H1 (cell line): Measurements from ENCODE around the gene BCL2. TPM values are rescaled to one million over a fixed set of nuclear protein-coding genes. Genes with fewer than 3 reads are reported as not detected.

Experiments
- CTCF ChIA-PET: fragments of 300-600 bp; sonication (Branson Sonifier 250); formaldehyde crosslinking; loops from one replicate; lab custom pipeline; 2021; ENCODE audit not compliant: partially characterized antibody; lab: Charles Lee
- POLR2A ChIA-PET: fragments of 300-600 bp; sonication (Branson Sonifier 250); formaldehyde crosslinking; loops from one replicate; lab custom pipeline; 2021; ENCODE audit warnings: inconsistent platforms; ENCODE audit not compliant: partially characterized antibody; lab: Charles Lee
- DNase-seq, 2 experiments: peaks; one replicate each; pipeline versions ENCODE4 v3.0.0 to v3.0.0-alpha.2; 2010 to 2022; ENCODE audit warnings: low spot score in 2 of 2, low read depth in 1 of 2, mixed read lengths in 1 of 2
- FAIRE-seq: peaks from 2 replicates; lab custom pipeline; 2011; peaks lifted over from hg19 to GRCh38; lab: Jason Lieb, UNC
- H2AFZ ChIP-seq: 2 replicates; pipeline ENCODE4 v1.8.1; 2012; ENCODE audit warnings: low read length, inconsistent platforms
- H2AK5ac ChIP-seq: 2 replicates; pipeline ENCODE4 v1.6.1; 2013; ENCODE audit warnings: low read depth, low read length
- H2BK120ac ChIP-seq: replicated peaks from 2 replicates; pipeline ENCODE3; 2013; ENCODE audit warnings: low read depth, low read length, inconsistent platforms
- H2BK12ac ChIP-seq: 2 replicates; pipeline ENCODE4 v1.6.1; 2013; ENCODE audit warnings: low read depth, low read length
- H2BK15ac ChIP-seq: 2 replicates; pipeline ENCODE4 v1.6.1; 2013; ENCODE audit warnings: low read length
- H2BK20ac ChIP-seq: 2 replicates; pipeline ENCODE4 v1.6.1; 2013; ENCODE audit warnings: low read length
- H2BK5ac ChIP-seq: 2 replicates; pipeline ENCODE4 v1.6.1; 2013; ENCODE audit warnings: low read depth, low read length
- H3K14ac ChIP-seq: 2 replicates; pipeline ENCODE4 v1.6.1; 2013; ENCODE audit warnings: inconsistent platforms; ENCODE audit not compliant: insufficient read length
- H3K18ac ChIP-seq: 2 replicates; pipeline ENCODE4 v1.6.1; 2013; ENCODE audit warnings: low read length; ENCODE audit errors: extremely low read depth
- H3K23ac ChIP-seq: 2 replicates; pipeline ENCODE4 v1.6.1; 2013; ENCODE audit warnings: inconsistent platforms; ENCODE audit not compliant: insufficient read length
- H3K23me2 ChIP-seq: 2 replicates; pipeline ENCODE4 v1.6.1; 2013; ENCODE audit warnings: low read depth, low read length
- H3K27ac ChIP-seq: 2 replicates; pipeline ENCODE4 v1.6.1; 2011; ENCODE audit warnings: low read depth, low read length, inconsistent platforms
- H3K27me3 ChIP-seq, 4 experiments: replicated peaks in 1 of 4; 1 replicate in 1 of 4; 2 replicates in 3 of 4; pipeline versions ENCODE4 v1.6.1 to v1.8.1; 2011 to 2013; ENCODE audit warnings: low read length in 3 of 4, mild to moderate bottlenecking in 3 of 4, inconsistent platforms in 2 of 4, mixed read lengths in 2 of 4, moderate library complexity in 1 of 4; ENCODE audit not compliant: control insufficient read depth in 3 of 4, insufficient read depth in 3 of 4; ENCODE audit errors: extremely low read depth in 1 of 4
- H3K36me3 ChIP-seq, 4 experiments: 2 replicates each; pipeline versions ENCODE4 v1.6.1 to v1.8.1; 2011 to 2013; ENCODE audit warnings: mild to moderate bottlenecking in 4 of 4, low read length in 3 of 4, moderate library complexity in 2 of 4, control low read depth in 1 of 4, inconsistent platforms in 1 of 4; ENCODE audit not compliant: insufficient read depth in 4 of 4, control insufficient read depth in 2 of 4
- H3K4ac ChIP-seq: replicated peaks from 2 replicates; pipeline ENCODE3; 2013; ENCODE audit warnings: low read length, low read depth, mixed read lengths, inconsistent platforms; ENCODE audit not compliant: insufficient read length
- H3K4me1 ChIP-seq, 4 experiments: replicated peaks in 1 of 4; 1 replicate in 1 of 4; 2 replicates in 3 of 4; pipeline versions ENCODE4 v1.6.1 to v1.8.1; 2011 to 2013; ENCODE audit warnings: low read length in 3 of 4, inconsistent platforms in 2 of 4, mixed read lengths in 1 of 4; ENCODE audit not compliant: insufficient read depth in 4 of 4, control insufficient read depth in 3 of 4
- H3K4me2 ChIP-seq, 2 experiments: 2 replicates each; pipeline versions ENCODE4 v1.6.1 to v1.8.1; 2011 to 2013; ENCODE audit warnings: low read depth in 2 of 2, low read length in 2 of 2, control low read depth in 1 of 2, inconsistent platforms in 1 of 2, mild to moderate bottlenecking in 1 of 2; ENCODE audit not compliant: insufficient read depth in 1 of 2
- H3K4me3 ChIP-seq, 4 experiments: fragments of 200-600, 300-600 bp in 1 of 4; sonication (generic), shearing (Covaris generic), sonication (Bioruptor Twin) in 1 of 4; 2 replicates each; pipeline versions ENCODE4 v1.5.1 to v1.8.1; 2011 to 2016; ENCODE audit warnings: low read length in 4 of 4, low read depth in 3 of 4, control low read depth in 2 of 4, inconsistent platforms in 2 of 4, mild to moderate bottlenecking in 2 of 4, mixed read lengths in 1 of 4, moderate library complexity in 1 of 4; ENCODE audit not compliant: insufficient read depth in 2 of 4; ENCODE audit errors: extremely low read depth in 1 of 4
- H3K56ac ChIP-seq: replicated peaks from 2 replicates; pipeline ENCODE3; 2013; ENCODE audit warnings: low read depth, mild to moderate bottlenecking, mixed read lengths, low read length, inconsistent platforms; ENCODE audit not compliant: insufficient read length
- H3K79me1 ChIP-seq: 2 replicates; pipeline ENCODE4 v1.6.1; 2013; ENCODE audit warnings: low read depth, low read length, control low read depth
- H3K79me2 ChIP-seq, 2 experiments: 2 replicates each; pipeline versions ENCODE4 v1.6.1 to v1.8.1; 2012 to 2013; ENCODE audit warnings: low read length in 2 of 2, mild to moderate bottlenecking in 2 of 2, inconsistent platforms in 1 of 2; ENCODE audit not compliant: insufficient read depth in 2 of 2, control insufficient read depth in 1 of 2
- H3K9ac ChIP-seq, 4 experiments: replicated peaks in 1 of 4; 1 replicate in 1 of 4; 2 replicates in 3 of 4; pipeline versions ENCODE4 v1.6.1 to v1.8.1; 2011 to 2013; ENCODE audit warnings: low read depth in 3 of 4, low read length in 3 of 4, control low read depth in 2 of 4, mild to moderate bottlenecking in 2 of 4, moderate library complexity in 2 of 4, inconsistent platforms in 1 of 4; ENCODE audit errors: extremely low read depth in 1 of 4
- H3K9me3 ChIP-seq, 2 experiments: 2 replicates each; pipeline versions ENCODE4 v1.6.1 to v1.8.1; 2012 to 2013; ENCODE audit warnings: mild to moderate bottlenecking in 2 of 2, moderate library complexity in 2 of 2, control low read depth in 1 of 2, inconsistent platforms in 1 of 2, low read depth in 1 of 2, low read length in 1 of 2, mixed read lengths in 1 of 2; ENCODE audit not compliant: insufficient read depth in 2 of 2
- H4K20me1 ChIP-seq, 2 experiments: replicated peaks in 1 of 2; 2 replicates each; pipeline versions ENCODE3 to v1.8.1; 2011 to 2013; ENCODE audit warnings: inconsistent platforms in 2 of 2, low read length in 2 of 2, mild to moderate bottlenecking in 1 of 2; ENCODE audit not compliant: insufficient read depth in 2 of 2, control insufficient read depth in 1 of 2
- H4K5ac ChIP-seq: 2 replicates; pipeline ENCODE4 v1.6.1; 2013; ENCODE audit warnings: low read length, low read depth, mixed read lengths, inconsistent platforms; ENCODE audit not compliant: insufficient read length
- H4K8ac ChIP-seq: 2 replicates; pipeline ENCODE4 v1.8.0; 2013; ENCODE audit warnings: mild to moderate bottlenecking, moderate library complexity, low read length, inconsistent platforms; ENCODE audit not compliant: insufficient read depth; ENCODE audit errors: extremely low read depth
- H4K91ac ChIP-seq: replicated peaks from 2 replicates; pipeline ENCODE3; 2013; ENCODE audit warnings: low read length, mixed read lengths, inconsistent platforms; ENCODE audit not compliant: insufficient read length
- CBX5 ChIP-seq: fragments of 300-800, 300-1000 bp; sonication (generic); IDR thresholded peaks from 2 replicates; pipeline ENCODE4 v1.7.1; 2016; ENCODE audit warnings: antibody characterized with exemption, low read length, low read depth
- EZH2 ChIP-seq: fragments of 200-600 bp; sonication (generic); IDR thresholded peaks from 2 replicates; pipeline ENCODE4 v1.7.1; 2012; ENCODE audit warnings: low read depth, mild to moderate bottlenecking, moderate library complexity, low read length, inconsistent platforms; ENCODE audit not compliant: severe bottlenecking
- FOSL1 ChIP-seq: IDR thresholded peaks from 2 replicates; pipeline ENCODE4 v1.6.1; 2011; ENCODE audit warnings: mild to moderate bottlenecking, low read depth, low read length, moderate library complexity; ENCODE audit not compliant: insufficient read depth
- GABPA ChIP-seq: IDR thresholded peaks from 2 replicates; pipeline ENCODE4 v1.6.1; 2011; ENCODE audit warnings: mild to moderate bottlenecking, low read length, moderate library complexity, borderline replicate concordance; ENCODE audit not compliant: insufficient read depth
- MAX ChIP-seq: IDR thresholded peaks from 2 replicates; pipeline ENCODE4 v1.6.1; 2012; ENCODE audit warnings: inconsistent platforms
- NRF1 ChIP-seq: IDR thresholded peaks from 2 replicates; pipeline ENCODE4 v1.6.1; 2011; ENCODE audit warnings: mild to moderate bottlenecking, low read depth, low read length, improper control_type of control experiment
- SUZ12 ChIP-seq: fragments of 200-600 bp; sonication (generic); IDR thresholded peaks from 2 replicates; pipeline ENCODE4 v1.6.1; 2012; ENCODE audit warnings: mild to moderate bottlenecking, inconsistent platforms, low read length, moderate library complexity, mixed read lengths
- USF2 ChIP-seq: IDR thresholded peaks from 2 replicates; pipeline ENCODE4 v1.6.1; 2011; ENCODE audit warnings: low read length, improper control_type of control experiment
- WGBS, 2 experiments: shearing (Covaris generic) in 1 of 2; methylation state at CpG; one replicate each; pipeline versions ENCODE4 v1.1.6 to v1.1.7; 2013 to 2015; ENCODE audit warnings: low lambda C conversion rate in 2 of 2, mixed read lengths in 2 of 2, inconsistent platforms in 1 of 2, low coverage in 1 of 2, missing lambda C conversion rate in 1 of 2; ENCODE audit not compliant: insufficient replicate concordance in 2 of 2, insufficient coverage in 1 of 2, insufficient read length in 1 of 2; ENCODE audit errors: extremely low coverage in 1 of 2, missing lambda C conversion rate in 1 of 2; 5-methylcytosine and 5-hydroxymethylcytosine counted together
- polyA plus RNA-seq, 7 experiments: library from polyadenylated mRNA; depleted of rRNA in 3 of 7; stranded (reverse) in 5 of 7; unstranded in 2 of 7; fragments of >200 nt in 5 of 7; fragments of 200-250 nt in 2 of 7; gene quantifications; 1 replicate in 5 of 7; 2 replicates in 1 of 7; 4 replicates in 1 of 7; pipeline versions ENCODE4 v1.2.1 to v1.2.3, GENCODE V29; 2011 to 2013; ENCODE audit warnings: missing spikeins in 2 of 7, mixed read lengths in 2 of 7
- total RNA-seq: library from RNA; stranded (reverse); fragmentation: NEBNext Ultra II Directional; extraction: Animal tissue kit (Norgen Biotek cat#: 25700); gene quantifications from 2 replicates; pipeline ENCODE4 v1.2.1, GENCODE V29; 2021
- TF ChIP-seq, protein P1 (sequence below): IDR thresholded peaks from 2 replicates; pipeline ENCODE4 v1.6.1; 2011; ENCODE audit warnings: low read depth, mild to moderate bottlenecking, low read length; ENCODE audit not compliant: insufficient read depth

Gene BCL2
- total and polyA plus RNA-seq, 2 of the 8 experiments (the other 6 are each of a cell fraction or from before 2014, with no cell fraction given) = 0.59 to 4.5 TPM

DNA sequence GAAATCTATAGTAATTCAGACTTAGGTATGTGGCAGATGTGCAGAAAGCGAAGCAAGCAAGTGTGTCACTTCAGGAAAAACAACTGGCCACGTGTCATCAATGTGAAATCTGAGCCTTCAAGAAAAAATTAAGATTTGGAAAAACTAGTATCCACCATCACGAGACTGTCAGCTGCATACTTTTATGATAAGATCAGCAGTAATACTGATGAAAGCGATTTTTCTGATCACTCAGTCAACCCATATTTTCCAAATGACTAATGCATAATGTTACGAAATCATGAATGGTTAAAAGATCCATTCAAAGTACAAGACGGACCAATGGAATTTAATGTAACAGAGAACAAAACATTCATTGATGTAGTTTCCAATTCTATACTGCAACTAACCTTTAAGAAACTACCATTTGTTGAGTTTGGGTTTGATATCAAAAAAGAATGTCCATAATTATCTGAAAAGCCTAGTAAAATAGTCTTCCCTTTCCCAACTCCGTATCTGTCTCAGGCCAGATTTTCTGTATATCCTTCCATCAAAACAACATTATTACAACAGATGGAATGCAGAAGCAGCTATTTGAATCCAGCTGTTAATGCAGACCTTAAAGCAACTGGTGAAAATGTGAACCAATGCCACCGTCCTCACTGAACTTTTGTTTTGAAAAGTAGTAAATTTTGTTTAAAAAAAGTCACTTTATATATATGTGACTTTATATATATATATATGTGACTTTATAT is 17.0 kb upstream of the BCL2 start:
- H3K23me2 ChIP-seq = no peaks in the 10 kb centered on the region
- H4K8ac ChIP-seq = no peak overlapping the region
- no peak overlapping the region for H3K9ac ChIP-seq
- DNase-seq (no peak), FAIRE-seq (no peak)
- no peak overlapping the region for H4K5ac ChIP-seq
- ChIA-PET CTCF (interaction anchor here (0.6 to 9.1 kb wide), 9 partner anchors 12 to 750 kb away, joined by 3 to 96 read pairs (median 3); no protein-coding TSS in a partner anchor), POLR2A (no interaction called here)
- H3K4ac ChIP-seq = no peak overlapping the region
- H3K56ac ChIP-seq = no peak overlapping the region
- no peak overlapping the region for H2AK5ac ChIP-seq
- H3K79me2 ChIP-seq = no peaks in the 10 kb centered on the region
- H3K4me1 ChIP-seq = peaks cover 0 to 7% (median 3%) of the 10 kb centered on the region in 4 experiments; a peak in 3 of 7 replicates
- no peaks in the 10 kb centered on the region for H3K27me3 ChIP-seq
- peaks cover 6 to 41% (median 30%) of the 10 kb centered on the region in 4 experiments; a peak in 7 of 8 replicates for H3K36me3 ChIP-seq
- H3K14ac ChIP-seq = no peak overlapping the region
- no peak overlapping the region for H3K18ac ChIP-seq
- H4K20me1 ChIP-seq = no peaks in the 10 kb centered on the region
- 83% methylated on average over 8 of the region's 8 CpGs; no CpG with 5 or more reads in 1 of the 2 experiments for WGBS, 2 experiments
- H4K91ac ChIP-seq = no peak overlapping the region
- TF ChIP-seq SUZ12 = no peak
- no peak for TF ChIP-seq FOSL1
- no peak for TF ChIP-seq USF2
- no peak for TF ChIP-seq CBX5
- TF ChIP-seq MAX = no peak
- TF ChIP-seq EZH2 = no peak
- TF ChIP-seq GABPA = no peak
- TF ChIP-seq, protein P1, sequence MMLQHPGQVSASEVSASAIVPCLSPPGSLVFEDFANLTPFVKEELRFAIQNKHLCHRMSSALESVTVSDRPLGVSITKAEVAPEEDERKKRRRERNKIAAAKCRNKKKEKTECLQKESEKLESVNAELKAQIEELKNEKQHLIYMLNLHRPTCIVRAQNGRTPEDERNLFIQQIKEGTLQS = no peak
- TF ChIP-seq NRF1 = no peak
- no peaks in the 10 kb centered on the region for H3K9me3 ChIP-seq
- H3K4me3 ChIP-seq = no peak overlapping the region
- no peak overlapping the region for H2AFZ ChIP-seq
- H3K79me1 ChIP-seq = no peaks in the 10 kb centered on the region
- no peak overlapping the region for H2BK5ac ChIP-seq
- H2BK12ac ChIP-seq = no peak overlapping the region
- H2BK120ac ChIP-seq = no peak overlapping the region
- no peak overlapping the region for H3K4me2 ChIP-seq
- H2BK20ac ChIP-seq = no peak overlapping the region
- no peak overlapping the region for H3K23ac ChIP-seq
- H2BK15ac ChIP-seq = no peak overlapping the region
- H3K27ac ChIP-seq = no peak overlapping the region
